NCI-H345 treated with DMSO at 0.1 percent for 48 hours (cell line): ENCODE results near the gene F8A3.
"Not testable (repeated sequence)": the region's sequence is repeated elsewhere in the genome, so short reads cannot be mapped to it uniquely, and the experiment has no call there.

Experiments used
- DNase-seq: peaks from one replicate; lab custom pipeline; 2025; ENCODE audit not compliant: unreplicated experiment; lab: John Stamatoyannopoulos, UW

F8A3 gene

DNA sequence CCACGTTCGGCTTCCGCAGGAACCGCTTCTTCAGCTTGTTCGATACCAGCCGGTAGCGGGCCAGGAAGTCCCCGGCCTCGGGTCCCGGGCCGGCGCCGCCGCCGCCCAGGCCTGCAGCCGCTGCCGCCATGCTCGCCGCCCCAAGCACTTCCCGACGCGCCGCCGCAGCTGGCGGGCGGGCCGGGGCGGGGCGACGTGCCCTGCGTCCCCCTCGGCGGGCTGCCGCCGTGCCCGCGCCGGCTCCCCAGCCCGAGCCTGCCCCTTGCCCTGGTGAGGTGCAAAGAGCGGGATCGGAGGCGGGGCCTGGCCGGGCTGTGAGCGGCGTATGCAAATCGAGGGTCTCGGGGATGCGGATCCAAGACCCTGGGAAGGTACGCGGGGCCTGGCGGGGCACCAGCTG is at the start of gene F8A3:
F8A3 (minus strand) TSS at position 150 of the 400 bp plus-strand sequence; CDS start at position 130, 20 bp downstream.
- not testable (repeated sequence) for DNase-seq

DNA sequence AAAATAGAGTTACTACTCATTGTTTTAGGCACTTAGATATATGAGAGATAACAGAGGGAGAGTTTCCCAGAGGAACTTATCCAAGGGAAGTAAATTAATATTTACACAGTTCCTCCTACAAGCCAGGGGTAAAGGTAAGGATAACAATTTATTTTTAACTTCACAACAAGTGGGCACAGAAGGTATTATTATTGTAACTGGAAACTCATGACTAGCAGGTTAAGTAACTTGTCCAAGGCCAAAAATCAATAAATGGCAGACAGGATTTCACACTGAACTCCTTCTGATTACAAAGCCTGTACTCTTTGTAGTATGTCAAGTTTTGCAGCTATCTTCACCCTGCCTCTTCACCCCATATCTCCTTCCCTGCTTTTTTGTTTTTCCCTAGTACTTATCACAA is 46.9 kb upstream of the F8A3 start:
- DNase-seq: no peak

- DNase-seq: not testable (repeated sequence)
Measured at GRCh38 chrX:155495134-155495533, 36.7 kb upstream of the F8A3 start.

DNA sequence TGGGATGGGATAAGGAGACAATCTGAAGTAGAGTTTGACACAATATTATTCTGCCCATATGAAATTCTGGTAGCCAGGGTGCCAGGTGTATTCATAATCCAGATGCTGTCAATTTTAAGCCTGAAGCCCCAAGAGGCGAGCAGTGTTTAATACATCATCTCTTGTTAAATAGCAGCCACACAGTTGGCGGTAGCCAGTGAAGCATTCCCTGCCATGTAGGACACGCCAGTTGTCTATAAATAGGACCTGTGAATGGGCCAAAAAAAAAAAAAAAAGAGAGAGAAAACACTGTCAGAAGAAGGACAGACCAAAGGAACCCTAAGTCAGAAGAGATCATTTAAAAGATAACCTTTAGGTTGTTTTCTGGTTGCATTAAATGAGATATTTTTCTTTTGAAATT is 33.0 kb upstream of the F8A3 start:
- not testable (repeated sequence) for DNase-seq

- DNase-seq: not testable (repeated sequence)
Measured at GRCh38 chrX:155477136-155477535, 18.7 kb upstream of the F8A3 start.

DNA sequence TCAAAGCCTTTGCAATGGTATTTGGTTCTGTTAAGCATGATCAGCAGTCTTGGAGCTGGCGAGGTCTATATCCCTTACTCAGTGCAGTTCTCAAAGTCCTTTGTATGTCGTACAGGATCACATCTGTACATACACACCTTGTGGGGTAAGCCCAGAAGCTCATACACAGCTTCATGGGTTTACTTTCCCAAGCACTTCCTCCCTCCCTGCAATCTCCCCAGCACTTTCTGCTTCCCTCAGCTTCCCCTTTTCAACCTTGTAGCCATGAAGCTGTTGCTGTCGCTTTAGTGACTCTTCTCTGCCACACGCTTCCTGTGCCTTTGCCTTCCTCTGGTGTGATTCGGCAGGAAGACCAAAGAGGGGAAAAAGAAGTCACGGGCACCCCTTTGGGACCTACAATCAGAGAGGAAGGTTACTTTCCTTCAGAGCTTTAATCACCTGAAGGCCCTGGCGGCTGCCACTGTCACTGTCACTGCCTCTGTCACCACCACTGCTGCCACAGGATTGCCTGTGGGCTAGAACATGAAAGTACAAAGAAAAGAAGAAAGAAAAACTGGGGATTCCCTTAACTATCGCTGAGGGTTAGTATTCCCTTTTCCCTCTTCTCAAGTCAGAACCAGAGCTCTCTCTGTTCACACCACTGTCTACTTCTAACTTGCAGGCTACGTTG is 8.0 kb upstream of the F8A3 start:
- not testable (repeated sequence) for DNase-seq

DNA sequence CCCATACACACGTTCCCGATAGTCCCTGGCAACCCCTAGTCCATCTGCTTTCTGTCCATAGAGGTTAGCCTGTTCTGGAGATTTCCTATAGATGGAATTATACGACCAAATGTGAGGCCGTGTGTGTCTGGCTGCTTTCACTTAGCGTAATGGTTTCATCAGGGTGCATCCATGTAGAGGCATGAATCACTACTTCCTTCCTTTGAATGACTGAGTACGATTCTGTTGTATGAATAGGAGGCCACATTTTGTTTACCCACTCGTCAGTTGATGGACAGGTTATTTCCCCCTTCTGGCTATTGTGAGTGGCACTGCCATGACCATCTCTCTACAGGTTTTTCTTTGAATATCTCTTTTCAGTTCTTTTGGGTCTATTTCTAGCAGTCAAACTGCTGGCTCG is 2.1 kb upstream of the F8A3 start:
- not testable (repeated sequence) for DNase-seq

- not testable (repeated sequence) for DNase-seq
Measured at GRCh38 chrX:155457761-155458447, 516 bp downstream of the F8A3 start.

- no peak for DNase-seq
Measured at GRCh38 chrX:155441097-155441496, 17.3 kb downstream of the F8A3 start.

DNA sequence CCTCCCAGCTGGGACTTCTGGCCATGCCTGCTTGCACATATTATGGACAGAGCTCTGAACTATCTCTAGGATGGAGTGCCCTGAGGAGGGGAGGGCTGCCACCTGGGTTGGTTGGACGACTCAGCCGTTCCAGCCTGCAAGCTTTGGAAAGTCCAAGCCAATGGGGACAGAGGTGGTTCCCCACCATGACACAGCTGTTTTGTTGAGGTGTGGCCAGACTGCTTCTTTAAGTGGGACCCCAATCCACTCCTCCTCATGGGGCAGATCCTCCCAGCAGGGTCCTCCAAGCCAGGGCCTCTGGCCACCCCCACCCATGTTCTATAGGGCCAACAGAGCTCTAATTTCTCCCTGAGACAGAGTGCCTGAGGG is 22.7 kb downstream of the F8A3 start:
- no peak for DNase-seq

GRCh38 chrX:155434906-155435743 is 23.3 kb downstream of the F8A3 start:
- DNase-seq: no peak

DNA sequence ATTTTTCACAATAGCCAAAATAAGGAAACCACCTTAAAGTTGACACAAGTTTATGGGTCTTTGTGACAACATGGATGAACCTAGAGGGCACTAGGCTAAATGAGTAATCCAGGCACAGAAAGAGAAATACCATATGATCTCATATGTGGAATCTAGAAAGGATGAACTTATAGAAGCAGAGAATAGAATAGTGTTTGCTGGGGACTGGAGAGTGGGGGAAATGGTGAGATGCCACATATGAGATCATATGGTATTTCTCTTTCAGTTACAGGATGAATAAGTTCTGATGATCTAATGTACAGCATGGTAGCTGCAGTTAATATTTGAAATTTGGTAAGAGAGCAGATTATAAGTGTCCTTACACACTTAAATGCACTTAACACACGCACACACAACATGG is 40.7 kb downstream of the F8A3 start:
- DNase-seq: no peak
